Omental fat pad (tissue), 4 donors: Measurements from ENCODE around the gene SUV39H2. TPM values are rescaled to one million over a fixed set of nuclear protein-coding genes. Genes with fewer than 3 reads are reported as not detected.
A peak's percentile ranks its signal among the peaks of the same experiment; 100 is the strongest.

ENCODE experiments used
- ATAC-seq: fragments of 150-250 bp; one replicate; pipeline ENCODE4 v1.9.1; 2016; ENCODE audit warnings: mild to moderate bottlenecking, moderate library complexity; ENCODE audit not compliant: low FRiP score
- DNase-seq: peaks from one replicate; pipeline ENCODE4 v3.0.0-alpha.2; 2019; ENCODE audit warnings: low spot score
- total RNA-seq, 4 donors: library from RNA; depleted of rRNA; stranded (reverse); fragments of >200 nt; gene quantifications; one replicate each; pipeline ENCODE4 v1.1.0, GENCODE V29; 2016
- TF ChIP-seq, protein P1 (sequence below), 3 donors: fragments of 450-650 bp; IDR thresholded peaks; one replicate each; pipeline ENCODE4 v1.5.1; 2016 to 2017; ENCODE audit warnings: antibody characterized with exemption in 3 of 3, mild to moderate bottlenecking in 3 of 3, moderate library complexity in 2 of 3

Gene SUV39H2, protein sequence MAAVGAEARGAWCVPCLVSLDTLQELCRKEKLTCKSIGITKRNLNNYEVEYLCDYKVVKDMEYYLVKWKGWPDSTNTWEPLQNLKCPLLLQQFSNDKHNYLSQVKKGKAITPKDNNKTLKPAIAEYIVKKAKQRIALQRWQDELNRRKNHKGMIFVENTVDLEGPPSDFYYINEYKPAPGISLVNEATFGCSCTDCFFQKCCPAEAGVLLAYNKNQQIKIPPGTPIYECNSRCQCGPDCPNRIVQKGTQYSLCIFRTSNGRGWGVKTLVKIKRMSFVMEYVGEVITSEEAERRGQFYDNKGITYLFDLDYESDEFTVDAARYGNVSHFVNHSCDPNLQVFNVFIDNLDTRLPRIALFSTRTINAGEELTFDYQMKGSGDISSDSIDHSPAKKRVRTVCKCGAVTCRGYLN
- total RNA-seq, result 1 to 10 TPM; 4.4 to 7.9 (median 5.2) TPM

- TF ChIP-seq, protein P1, sequence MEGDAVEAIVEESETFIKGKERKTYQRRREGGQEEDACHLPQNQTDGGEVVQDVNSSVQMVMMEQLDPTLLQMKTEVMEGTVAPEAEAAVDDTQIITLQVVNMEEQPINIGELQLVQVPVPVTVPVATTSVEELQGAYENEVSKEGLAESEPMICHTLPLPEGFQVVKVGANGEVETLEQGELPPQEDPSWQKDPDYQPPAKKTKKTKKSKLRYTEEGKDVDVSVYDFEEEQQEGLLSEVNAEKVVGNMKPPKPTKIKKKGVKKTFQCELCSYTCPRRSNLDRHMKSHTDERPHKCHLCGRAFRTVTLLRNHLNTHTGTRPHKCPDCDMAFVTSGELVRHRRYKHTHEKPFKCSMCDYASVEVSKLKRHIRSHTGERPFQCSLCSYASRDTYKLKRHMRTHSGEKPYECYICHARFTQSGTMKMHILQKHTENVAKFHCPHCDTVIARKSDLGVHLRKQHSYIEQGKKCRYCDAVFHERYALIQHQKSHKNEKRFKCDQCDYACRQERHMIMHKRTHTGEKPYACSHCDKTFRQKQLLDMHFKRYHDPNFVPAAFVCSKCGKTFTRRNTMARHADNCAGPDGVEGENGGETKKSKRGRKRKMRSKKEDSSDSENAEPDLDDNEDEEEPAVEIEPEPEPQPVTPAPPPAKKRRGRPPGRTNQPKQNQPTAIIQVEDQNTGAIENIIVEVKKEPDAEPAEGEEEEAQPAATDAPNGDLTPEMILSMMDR (IDR thresholded peaks at IDR 0.05), result no peak
- DNase-seq (peak; percentile 80), ATAC-seq (peak; percentile 95)
These were observed at the start of gene SUV39H2 for GRCh38 chr10:14878266-14879123. Gene SUV39H2 (plus strand): TSS chr10:14878866. CDS start chr10:14878889, 23 bp downstream.

- no peak for DNase-seq
- no peak for ATAC-seq
- TF ChIP-seq, protein P1 (IDR thresholded peaks at IDR 0.05), result no peak
These were observed 45.6 kb upstream of the SUV39H2 start for GRCh38 chr10:14833106-14833505.

DNA sequence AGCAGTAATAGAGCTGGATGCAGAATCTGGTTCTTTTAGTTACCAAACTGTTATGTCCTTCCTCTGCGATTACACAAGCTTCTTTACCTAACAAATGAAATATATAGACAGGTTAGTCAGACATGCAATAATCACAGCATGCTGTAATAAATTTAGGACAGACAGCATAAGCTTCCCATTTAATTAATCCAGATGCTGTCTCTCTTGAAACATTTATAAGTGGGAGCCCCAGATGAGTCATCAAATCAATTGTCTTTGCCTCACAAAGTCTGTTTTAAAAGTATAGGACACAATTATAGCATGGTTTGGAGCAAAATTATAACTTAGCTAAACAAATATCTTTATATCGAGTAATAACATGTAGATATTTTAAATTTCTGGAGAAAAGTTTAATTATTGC, 42.5 kb upstream of the SUV39H2 start:
- TF ChIP-seq, protein P1 (IDR thresholded peaks at IDR 0.05), result no peak
- no peak for DNase-seq
- ATAC-seq, result no peak

- no peak for DNase-seq
- ATAC-seq, result no peak
- TF ChIP-seq, protein P1 (IDR thresholded peaks at IDR 0.05), result no peak
These were observed 41.5 kb upstream of the SUV39H2 start for GRCh38 chr10:14837003-14837756.

DNA sequence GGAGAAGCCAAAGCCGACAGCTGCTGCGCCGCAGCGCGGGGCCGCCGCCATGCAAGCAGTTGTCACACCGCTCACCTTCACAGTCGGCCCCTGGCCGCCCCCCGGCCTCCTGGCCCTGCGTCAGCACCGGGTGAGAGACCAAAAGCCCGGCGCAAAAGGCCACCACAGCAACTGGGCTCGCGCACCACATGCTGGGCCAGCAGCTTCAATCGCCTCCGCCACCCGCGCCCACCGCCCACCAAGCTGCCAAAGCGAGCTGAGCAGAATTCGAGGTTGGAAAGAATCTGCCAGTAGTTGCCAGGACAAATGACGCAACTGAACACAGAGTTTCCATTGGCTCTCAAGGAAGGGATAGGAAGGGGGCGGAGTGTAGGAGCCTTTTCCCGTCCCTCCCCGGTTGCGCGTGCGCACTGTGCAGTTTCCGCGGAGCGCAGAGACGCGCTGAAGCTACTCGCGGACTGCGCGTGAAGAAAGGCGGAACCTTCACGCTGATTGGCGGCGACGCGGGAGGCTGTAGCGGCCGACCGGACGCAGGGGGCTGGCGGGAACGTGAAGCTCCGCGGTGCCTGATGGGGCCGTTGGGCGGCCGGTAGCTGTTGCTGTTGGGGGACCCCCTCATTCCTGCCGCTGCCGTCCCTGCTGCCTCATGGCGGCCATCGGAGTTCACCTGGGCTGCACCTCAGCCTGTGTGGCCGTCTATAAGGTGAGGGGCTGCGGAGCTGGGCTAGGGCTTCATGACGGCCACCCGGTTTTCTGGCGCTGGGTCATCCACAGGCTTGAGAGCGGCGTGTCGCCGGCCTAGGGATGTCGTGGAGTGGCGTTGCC, 40.7 kb upstream of the SUV39H2 start, which contains the start of the genes CDNF, HSPA14 and MSANTD7:
TSS of gene CDNF (minus strand) at position 281 of the 825 bp plus-strand sequence. CDS start at position 190, 91 bp downstream.
TSS of gene HSPA14 (plus strand) at position 550 of the 825 bp plus-strand sequence. CDS start at position 647, 97 bp downstream.
TSS of gene MSANTD7 (plus strand) at position 550 of the 825 bp plus-strand sequence. CDS start 3,979 bp downstream, outside the sequence.
- peak; percentile 99 for ATAC-seq
- TF ChIP-seq, protein P1 (IDR thresholded peaks at IDR 0.05), result no peak
- peak; percentile 95 for DNase-seq
